Fibroblast of skin of left biceps (primary cell): ENCODE results near the gene CDIP1.
"Not testable (repeated sequence)": the region's sequence is repeated elsewhere in the genome, so short reads cannot be mapped to it uniquely, and the experiment has no call there.

Experiments used
- DNase-seq, 2 experiments: peaks; one replicate each; pipeline ENCODE4 v3.0.0-alpha.2; 2013; ENCODE audit warnings: low read depth in 2 of 2

CDIP1 gene

GRCh38 chr16:4538350-4539235 lies at the start of gene CDIP1:
Gene CDIP1, minus strand, starts transcription at chr16:4538773. Its CDS starts 24,643 bp downstream, at chr16:4514130.
- peak; percentile 84 for DNase-seq

- DNase-seq, result no peak
Measured at GRCh38 chr16:4586291-4586690, 47.7 kb upstream of the CDIP1 start.

GRCh38 chr16:4583906-4584305 lies 45.3 kb upstream of the CDIP1 start:
- DNase-seq, result no peak

GRCh38 chr16:4580250-4580649 lies 41.7 kb upstream of the CDIP1 start:
- no peak for DNase-seq

GRCh38 chr16:4578961-4579530 lies 40.5 kb upstream of the CDIP1 start:
- DNase-seq, result no peak

GRCh38 chr16:4576008-4576407 lies 37.4 kb upstream of the CDIP1 start:
- DNase-seq, result no peak

- no peak for DNase-seq
Measured at GRCh38 chr16:4574919-4575705, 36.5 kb upstream of the CDIP1 start.

GRCh38 chr16:4573926-4574325 lies 35.4 kb upstream of the CDIP1 start:
- not testable (repeated sequence) for DNase-seq

- no peak for DNase-seq
Measured at GRCh38 chr16:4572715-4573114, 34.1 kb upstream of the CDIP1 start.

GRCh38 chr16:4570688-4571321 lies 32.2 kb upstream of the CDIP1 start:
- no peak for DNase-seq

- no peak for DNase-seq
Measured at GRCh38 chr16:4570086-4570485, 31.5 kb upstream of the CDIP1 start.

- no peak for DNase-seq
Measured at GRCh38 chr16:4566144-4566543, 27.6 kb upstream of the CDIP1 start.

- no peak for DNase-seq
Measured at GRCh38 chr16:4564661-4565267, 26.2 kb upstream of the CDIP1 start.

GRCh38 chr16:4561596-4561995 lies 23.0 kb upstream of the CDIP1 start:
- no peak for DNase-seq

GRCh38 chr16:4557973-4558372 lies 19.4 kb upstream of the CDIP1 start:
- DNase-seq, result no peak

GRCh38 chr16:4556580-4556979 lies 18.0 kb upstream of the CDIP1 start:
- no peak for DNase-seq

- DNase-seq, result no peak
Measured at GRCh38 chr16:4556112-4556511, 17.5 kb upstream of the CDIP1 start, which contains the start of gene C16orf96. Gene C16orf96, plus strand, starts transcription at chr16:4556340. Its CDS starts 150 bp downstream, at chr16:4556490.

- DNase-seq, result no peak
Measured at GRCh38 chr16:4552541-4552940, 14.0 kb upstream of the CDIP1 start.

- no peak for DNase-seq
Measured at GRCh38 chr16:4550591-4550990, 12.0 kb upstream of the CDIP1 start.

- DNase-seq, result no peak
Measured at GRCh38 chr16:4548124-4548523, 9.6 kb upstream of the CDIP1 start.

- no peak for DNase-seq
Measured at GRCh38 chr16:4544473-4544872, 5.9 kb upstream of the CDIP1 start.
